ENCODE measurements around the gene ALK.

Gene ALK

DNA sequence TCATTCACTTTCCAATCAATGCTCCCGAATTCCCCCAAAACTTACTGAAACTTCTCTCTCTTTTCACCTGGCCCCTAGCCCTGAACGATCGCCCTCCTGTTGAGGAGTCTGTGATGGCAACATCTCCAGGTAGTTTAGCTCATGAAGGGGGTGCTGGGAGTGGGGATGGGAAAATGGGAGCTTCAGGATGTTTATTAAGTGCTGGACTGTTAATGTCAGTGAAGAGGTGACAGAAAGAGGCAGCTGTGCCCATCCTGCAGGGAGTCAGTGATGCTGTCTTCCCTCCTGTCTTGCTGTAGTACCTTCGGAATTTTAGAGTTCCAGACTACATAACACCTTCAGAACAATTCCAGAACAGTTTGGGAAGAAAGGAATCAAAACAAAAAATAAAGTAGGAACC, 308.8 kb downstream of the ALK start:
- ATAC-seq: no peak
- H3K4me1 Mint-ChIP-seq: no peaks in the 10 kb centered on the region

GRCh38 chr2:29611850-29612249, 309.5 kb downstream of the ALK start:
- Mint-ChIP-seq H3K27ac (no peak overlapping the region), H3K4me3 (no peak overlapping the region), H3K9me3 (no peaks in the 10 kb centered on the region), H3K36me3 (no peaks in the 10 kb centered on the region), H3K4me1 (no peaks in the 10 kb centered on the region), H3K27me3 (peaks cover 26% of the 10 kb centered on the region)
- no peak for ATAC-seq

More for the DNA sequence above, 308.8 kb downstream of the ALK start:
- no peaks in the 10 kb centered on the region for H3K9me3 Mint-ChIP-seq
- H3K27ac Mint-ChIP-seq: no peak overlapping the region
- H3K36me3 Mint-ChIP-seq: no peaks in the 10 kb centered on the region
- no peak overlapping the region for H3K4me3 Mint-ChIP-seq
- H3K27me3 Mint-ChIP-seq: peaks cover 26% of the 10 kb centered on the region

- no peak overlapping the region for H3K27ac Mint-ChIP-seq
- H3K4me3 Mint-ChIP-seq: no peak overlapping the region
- ATAC-seq: no peak
- H3K36me3 Mint-ChIP-seq: no peaks in the 10 kb centered on the region
- H3K9me3 Mint-ChIP-seq: no peaks in the 10 kb centered on the region
- H3K4me1 Mint-ChIP-seq: no peaks in the 10 kb centered on the region
- peaks cover 25% of the 10 kb centered on the region for H3K27me3 Mint-ChIP-seq
These were observed 310.1 kb downstream of the ALK start for GRCh38 chr2:29611261-29611660.

GRCh38 chr2:29610569-29610968, 310.8 kb downstream of the ALK start:
- Mint-ChIP-seq H3K4me3 (no peak overlapping the region), H3K36me3 (no peaks in the 10 kb centered on the region), H3K4me1 (no peaks in the 10 kb centered on the region), H3K9me3 (no peaks in the 10 kb centered on the region), H3K27me3 (peaks cover 18% of the 10 kb centered on the region), H3K27ac (no peak overlapping the region)
- ATAC-seq: no peak

DNA sequence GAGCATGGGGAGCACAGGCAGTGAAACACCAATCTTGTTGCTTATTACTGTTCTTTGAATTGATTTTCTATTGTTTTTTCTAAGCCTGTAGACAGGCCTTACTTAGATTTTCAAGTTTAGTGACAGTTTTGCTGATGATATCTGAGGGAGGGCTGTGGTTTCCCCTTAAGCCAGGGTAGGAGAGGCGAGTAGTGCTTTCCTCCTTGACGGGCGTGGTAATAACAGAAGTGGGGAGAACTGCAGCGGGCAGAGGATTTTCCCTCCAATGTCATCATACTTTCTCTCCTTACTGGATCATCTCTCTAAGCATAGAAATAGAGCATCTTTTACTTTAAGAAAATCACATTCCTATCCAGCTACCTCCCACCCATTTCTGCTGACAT, 314.4 kb downstream of the ALK start:
- Mint-ChIP-seq H3K4me1 (no peaks in the 10 kb centered on the region), H3K36me3 (no peaks in the 10 kb centered on the region), H3K27ac (no peak overlapping the region), H3K9me3 (no peaks in the 10 kb centered on the region), H3K27me3 (no peaks in the 10 kb centered on the region), H3K4me3 (no peak overlapping the region)
- no peak for ATAC-seq

DNA sequence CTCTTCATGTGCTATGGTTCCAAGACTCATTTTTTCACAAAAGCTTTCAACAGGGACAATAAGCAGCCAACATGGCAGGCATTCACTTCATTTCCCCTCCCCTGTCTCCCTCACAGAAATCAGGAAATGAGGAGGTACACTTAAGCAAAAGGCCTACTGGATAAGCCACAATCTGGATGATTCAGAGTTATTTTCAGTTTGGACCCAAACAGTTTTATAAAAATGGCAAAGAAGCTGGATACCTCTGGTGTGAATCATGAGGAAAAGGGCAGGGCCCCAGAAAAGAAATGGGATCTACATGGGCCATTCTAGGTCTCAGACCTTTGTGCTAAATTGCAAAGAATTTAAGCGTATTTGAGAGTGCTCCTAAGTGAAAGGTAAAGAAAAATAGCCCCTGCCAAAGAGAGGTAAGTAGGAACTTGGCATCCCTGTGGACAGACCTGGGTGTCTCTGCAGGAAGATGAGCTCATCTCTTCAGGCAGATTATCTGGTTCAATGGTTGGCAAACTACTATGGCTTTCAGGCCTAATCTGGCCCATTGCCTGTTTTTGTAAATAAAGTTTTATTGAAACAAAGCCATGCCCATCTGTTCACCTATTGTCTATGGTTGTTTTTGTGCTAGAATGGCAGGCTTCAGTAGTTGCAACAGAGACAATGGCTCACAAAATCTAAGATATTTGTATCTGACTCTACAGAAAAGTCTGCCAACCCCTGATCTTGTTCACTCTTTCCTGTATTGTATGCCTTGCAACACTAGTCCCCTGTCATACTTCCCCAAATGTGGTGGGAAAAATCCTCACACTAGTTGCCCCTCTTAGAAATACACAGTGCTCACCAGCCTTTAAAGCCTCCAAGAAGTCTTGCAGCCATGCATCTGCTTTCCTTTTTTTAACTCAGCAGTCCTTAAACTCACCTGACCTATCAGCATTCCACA, 315.0 kb downstream of the ALK start:
- Mint-ChIP-seq H3K4me3 (no peak overlapping the region), H3K9me3 (no peaks in the 10 kb centered on the region), H3K4me1 (no peaks in the 10 kb centered on the region), H3K27ac (no peak overlapping the region), H3K27me3 (no peaks in the 10 kb centered on the region), H3K36me3 (no peaks in the 10 kb centered on the region)
- no peak for ATAC-seq

- Mint-ChIP-seq H3K9me3 (no peaks in the 10 kb centered on the region), H3K27ac (no peak overlapping the region), H3K36me3 (no peaks in the 10 kb centered on the region), H3K4me3 (no peak overlapping the region), H3K4me1 (no peaks in the 10 kb centered on the region), H3K27me3 (no peaks in the 10 kb centered on the region)
- ATAC-seq: no peak
These were observed 318.0 kb downstream of the ALK start for GRCh38 chr2:29603341-29603740.

- Mint-ChIP-seq H3K9me3 (no peaks in the 10 kb centered on the region), H3K27ac (no peak overlapping the region), H3K36me3 (no peaks in the 10 kb centered on the region), H3K4me3 (no peak overlapping the region), H3K27me3 (no peaks in the 10 kb centered on the region), H3K4me1 (no peaks in the 10 kb centered on the region)
- no peak for ATAC-seq
These were observed 319.5 kb downstream of the ALK start for GRCh38 chr2:29601872-29602271.

GRCh38 chr2:29601321-29601720, 320.1 kb downstream of the ALK start:
- no peak overlapping the region for H3K4me3 Mint-ChIP-seq
- no peak overlapping the region for H3K27ac Mint-ChIP-seq
- no peaks in the 10 kb centered on the region for H3K4me1 Mint-ChIP-seq
- H3K27me3 Mint-ChIP-seq: no peaks in the 10 kb centered on the region
- no peaks in the 10 kb centered on the region for H3K36me3 Mint-ChIP-seq
- ATAC-seq: no peak
- H3K9me3 Mint-ChIP-seq: no peaks in the 10 kb centered on the region

- no peaks in the 10 kb centered on the region for H3K4me1 Mint-ChIP-seq
- no peaks in the 10 kb centered on the region for H3K9me3 Mint-ChIP-seq
- H3K36me3 Mint-ChIP-seq: no peaks in the 10 kb centered on the region
- ATAC-seq: no peak
- no peak overlapping the region for H3K4me3 Mint-ChIP-seq
- H3K27me3 Mint-ChIP-seq: no peaks in the 10 kb centered on the region
- no peak overlapping the region for H3K27ac Mint-ChIP-seq
These were observed 321.4 kb downstream of the ALK start for GRCh38 chr2:29599946-29600345.

- Mint-ChIP-seq H3K9me3 (no peaks in the 10 kb centered on the region), H3K27me3 (no peaks in the 10 kb centered on the region), H3K4me1 (no peaks in the 10 kb centered on the region), H3K27ac (no peak overlapping the region), H3K36me3 (no peaks in the 10 kb centered on the region), H3K4me3 (no peak overlapping the region)
- no peak for ATAC-seq
These were observed 322.4 kb downstream of the ALK start for GRCh38 chr2:29598978-29599377.

DNA sequence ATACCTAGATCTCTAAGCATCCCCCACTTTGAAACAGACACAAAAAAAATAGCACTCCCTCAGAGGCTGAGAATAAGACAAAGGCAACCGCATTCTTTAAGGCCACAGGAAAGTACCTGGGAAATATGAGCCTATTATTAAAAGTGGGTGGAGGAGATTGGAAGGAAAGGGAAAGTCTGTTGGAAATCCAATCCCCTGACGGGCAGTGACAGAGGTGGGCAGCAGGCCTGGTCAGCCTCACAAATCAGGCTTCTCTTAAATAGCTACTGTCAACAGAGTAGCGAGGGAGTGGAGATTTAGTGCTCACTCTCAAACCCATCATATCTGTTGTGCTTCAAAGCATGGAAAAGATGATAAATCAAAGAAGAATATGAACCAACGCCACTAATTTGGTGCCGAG, 324.4 kb downstream of the ALK start:
- Mint-ChIP-seq H3K4me3 (no peak overlapping the region), H3K27ac (no peak overlapping the region), H3K36me3 (no peaks in the 10 kb centered on the region), H3K27me3 (no peaks in the 10 kb centered on the region), H3K9me3 (no peaks in the 10 kb centered on the region), H3K4me1 (no peaks in the 10 kb centered on the region)
- no peak for ATAC-seq

- no peaks in the 10 kb centered on the region for H3K4me1 Mint-ChIP-seq
- H3K36me3 Mint-ChIP-seq: no peaks in the 10 kb centered on the region
- H3K27ac Mint-ChIP-seq: no peak overlapping the region
- ATAC-seq: no peak
- H3K27me3 Mint-ChIP-seq: no peaks in the 10 kb centered on the region
- no peak overlapping the region for H3K4me3 Mint-ChIP-seq
- no peaks in the 10 kb centered on the region for H3K9me3 Mint-ChIP-seq
These were observed 324.8 kb downstream of the ALK start for GRCh38 chr2:29596584-29596983.

GRCh38 chr2:29591600-29591999, 329.8 kb downstream of the ALK start:
- Mint-ChIP-seq H3K9me3 (no peaks in the 10 kb centered on the region), H3K27ac (no peak overlapping the region), H3K4me1 (no peaks in the 10 kb centered on the region), H3K4me3 (no peak overlapping the region), H3K36me3 (no peaks in the 10 kb centered on the region), H3K27me3 (no peaks in the 10 kb centered on the region)
- ATAC-seq: no peak

- Mint-ChIP-seq H3K27ac (no peak overlapping the region), H3K4me1 (no peaks in the 10 kb centered on the region), H3K9me3 (no peaks in the 10 kb centered on the region), H3K27me3 (no peaks in the 10 kb centered on the region), H3K4me3 (no peak overlapping the region), H3K36me3 (no peaks in the 10 kb centered on the region)
- no peak for ATAC-seq
These were observed 331.2 kb downstream of the ALK start for GRCh38 chr2:29590211-29590610.

GRCh38 chr2:29589440-29590103, 331.8 kb downstream of the ALK start:
- Mint-ChIP-seq H3K36me3 (no peaks in the 10 kb centered on the region), H3K4me1 (no peaks in the 10 kb centered on the region)
- ATAC-seq: no peak

More at GRCh38 chr2:29589440-29590103, 331.8 kb downstream of the ALK start:
- Mint-ChIP-seq H3K4me3 (no peak overlapping the region), H3K27ac (no peak overlapping the region), H3K27me3 (no peaks in the 10 kb centered on the region), H3K9me3 (no peaks in the 10 kb centered on the region)
